ENCODE data around the gene STX7. TPM values are rescaled to one million over a fixed set of nuclear protein-coding genes. Genes with fewer than 3 reads are reported as not detected.

Gene STX7
- total RNA-seq, 1 donor, result 43.8 TPM

DNA sequence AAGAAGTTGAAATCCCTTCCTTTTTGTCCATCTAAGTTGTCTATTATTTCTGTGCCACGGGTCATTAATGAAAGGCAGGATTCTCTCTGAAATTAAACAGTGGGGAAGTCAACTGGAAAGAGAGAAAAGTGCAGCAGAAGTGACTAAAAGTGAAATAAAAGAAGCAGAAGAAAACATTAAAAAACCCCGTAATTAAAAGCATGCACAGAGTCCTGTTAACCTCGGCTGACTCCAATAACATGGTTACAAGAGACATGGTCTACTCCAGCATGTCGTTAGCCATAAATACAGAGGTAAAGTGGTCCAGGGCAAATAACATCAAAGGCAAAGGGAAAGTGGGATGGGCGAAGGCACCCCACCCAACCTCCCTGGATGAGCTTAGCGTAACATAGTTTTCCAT is 98.6 kb downstream of the STX7 start:
- Histone ChIP-seq H3K36me3 (ENCODE audit: insufficient read depth, low read length) (no peaks in the 10 kb centered on the region), H4K20me1 (ENCODE audit: insufficient read depth, low read length) (no peaks in the 10 kb centered on the region), H3K27ac (ENCODE audit: low read depth, low read length) (peak overlapping the region; percentile 46), H3K27me3 (ENCODE audit: insufficient read depth, low read length) (no peaks in the 10 kb centered on the region), H3K4me2 (ENCODE audit: insufficient read depth, low read length) (no peak overlapping the region), H3K9me3 (ENCODE audit: low read depth, low read length) (no peaks in the 10 kb centered on the region), H3K79me2 (ENCODE audit: insufficient read depth, low read length) (no peaks in the 10 kb centered on the region), H3K4me3 (ENCODE audit: insufficient read depth, low read length) (no peak overlapping the region), H3K4me1 (ENCODE audit: insufficient read depth, low read length) (peaks cover 27% of the 10 kb centered on the region), H2AFZ (ENCODE audit: low read length) (peak overlapping the region; percentile 13)
- DNase-seq (ENCODE audit: insufficient read length, low spot score, missing footprints), result no peak
- TF ChIP-seq, protein P1, sequence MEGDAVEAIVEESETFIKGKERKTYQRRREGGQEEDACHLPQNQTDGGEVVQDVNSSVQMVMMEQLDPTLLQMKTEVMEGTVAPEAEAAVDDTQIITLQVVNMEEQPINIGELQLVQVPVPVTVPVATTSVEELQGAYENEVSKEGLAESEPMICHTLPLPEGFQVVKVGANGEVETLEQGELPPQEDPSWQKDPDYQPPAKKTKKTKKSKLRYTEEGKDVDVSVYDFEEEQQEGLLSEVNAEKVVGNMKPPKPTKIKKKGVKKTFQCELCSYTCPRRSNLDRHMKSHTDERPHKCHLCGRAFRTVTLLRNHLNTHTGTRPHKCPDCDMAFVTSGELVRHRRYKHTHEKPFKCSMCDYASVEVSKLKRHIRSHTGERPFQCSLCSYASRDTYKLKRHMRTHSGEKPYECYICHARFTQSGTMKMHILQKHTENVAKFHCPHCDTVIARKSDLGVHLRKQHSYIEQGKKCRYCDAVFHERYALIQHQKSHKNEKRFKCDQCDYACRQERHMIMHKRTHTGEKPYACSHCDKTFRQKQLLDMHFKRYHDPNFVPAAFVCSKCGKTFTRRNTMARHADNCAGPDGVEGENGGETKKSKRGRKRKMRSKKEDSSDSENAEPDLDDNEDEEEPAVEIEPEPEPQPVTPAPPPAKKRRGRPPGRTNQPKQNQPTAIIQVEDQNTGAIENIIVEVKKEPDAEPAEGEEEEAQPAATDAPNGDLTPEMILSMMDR (IDR thresholded peaks at IDR 0.05; ENCODE audit: extremely low read depth, low read depth, low read length), result no peak

DNA sequence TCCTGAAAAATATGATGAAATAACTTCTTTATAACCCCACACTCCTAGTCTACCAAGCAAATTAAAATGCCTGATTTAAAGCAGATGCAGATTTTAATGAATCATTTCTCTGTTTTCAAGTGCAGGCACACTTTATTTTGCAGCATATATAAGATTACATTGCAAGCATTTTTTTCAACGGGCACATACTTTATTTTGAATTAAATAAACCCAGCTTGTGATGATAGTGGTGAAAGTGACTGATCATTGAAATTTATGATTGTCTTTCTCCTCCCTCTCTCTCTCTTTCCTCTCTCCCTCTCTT is 99.5 kb downstream of the STX7 start:
- peak overlapping the region; percentile 42 for H3K4me2 ChIP-seq (ENCODE audit: insufficient read depth, low read length)
- DNase-seq (ENCODE audit: insufficient read length, low spot score, missing footprints), result no peak
- H3K27me3 ChIP-seq (ENCODE audit: insufficient read depth, low read length), result no peaks in the 10 kb centered on the region
- no peaks in the 10 kb centered on the region for H4K20me1 ChIP-seq (ENCODE audit: insufficient read depth, low read length)
- H3K79me2 ChIP-seq (ENCODE audit: insufficient read depth, low read length), result no peaks in the 10 kb centered on the region
- H3K9me3 ChIP-seq (ENCODE audit: low read depth, low read length), result no peaks in the 10 kb centered on the region
- H2AFZ ChIP-seq (ENCODE audit: low read length), result no peak overlapping the region
- H3K36me3 ChIP-seq (ENCODE audit: insufficient read depth, low read length), result no peaks in the 10 kb centered on the region
- H3K27ac ChIP-seq (ENCODE audit: low read depth, low read length), result peak overlapping the region; percentile 54
- H3K4me1 ChIP-seq (ENCODE audit: insufficient read depth, low read length), result peaks cover 27% of the 10 kb centered on the region
- TF ChIP-seq, protein P1 (IDR thresholded peaks at IDR 0.05; ENCODE audit: extremely low read depth, low read depth, low read length), result no peak
- H3K4me3 ChIP-seq (ENCODE audit: insufficient read depth, low read length), result no peak overlapping the region

DNA sequence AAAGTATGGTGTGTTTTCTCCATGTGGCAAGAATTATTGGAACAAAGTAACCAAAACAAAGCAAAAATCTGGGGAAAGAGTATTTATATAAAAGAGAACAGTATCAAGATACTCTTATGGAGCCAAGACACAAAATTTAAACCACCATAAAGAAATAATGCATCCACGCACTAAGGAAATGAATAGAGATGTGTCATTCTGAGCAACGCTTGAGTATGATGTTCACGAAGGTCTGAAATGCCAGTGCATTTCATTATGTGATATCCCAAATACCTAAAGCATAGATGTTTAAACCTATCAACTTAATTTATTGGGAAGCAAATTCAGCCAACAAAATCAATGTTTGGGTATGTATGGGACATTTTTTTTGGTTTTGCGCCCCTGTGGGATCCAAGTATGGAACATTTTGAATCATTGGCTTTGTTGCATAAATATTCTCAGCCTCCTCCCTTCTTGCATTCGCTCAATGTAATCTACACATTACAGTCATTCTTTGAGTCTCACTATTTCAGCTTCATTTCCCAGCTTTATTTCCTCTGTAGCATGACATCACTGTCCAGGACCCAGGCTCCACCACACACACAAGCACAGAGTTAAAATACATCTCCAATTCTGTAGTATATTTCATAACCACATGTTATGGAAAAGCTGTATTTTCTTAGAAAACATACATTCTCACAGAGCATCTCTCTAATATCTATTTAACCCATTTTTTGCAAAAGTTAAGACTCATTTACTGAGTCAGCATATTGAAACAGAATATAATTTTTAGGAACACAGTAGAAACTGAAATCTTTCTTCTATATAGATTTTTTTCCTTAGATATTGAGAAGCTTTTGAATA is 100.0 kb downstream of the STX7 start:
- Histone ChIP-seq H2AFZ (ENCODE audit: low read length) (no peak overlapping the region), H3K9me3 (ENCODE audit: low read depth, low read length) (no peaks in the 10 kb centered on the region), H3K27ac (ENCODE audit: low read depth, low read length) (peak overlapping the region; percentile 54), H4K20me1 (ENCODE audit: insufficient read depth, low read length) (no peaks in the 10 kb centered on the region), H3K27me3 (ENCODE audit: insufficient read depth, low read length) (no peaks in the 10 kb centered on the region), H3K79me2 (ENCODE audit: insufficient read depth, low read length) (no peaks in the 10 kb centered on the region), H3K4me2 (ENCODE audit: insufficient read depth, low read length) (peak overlapping the region; percentile 42), H3K4me3 (ENCODE audit: insufficient read depth, low read length) (peak overlapping the region; percentile 14), H3K36me3 (ENCODE audit: insufficient read depth, low read length) (no peaks in the 10 kb centered on the region), H3K4me1 (ENCODE audit: insufficient read depth, low read length) (peaks cover 27% of the 10 kb centered on the region)
- TF ChIP-seq, protein P1 (IDR thresholded peaks at IDR 0.05; ENCODE audit: extremely low read depth, low read depth, low read length), result no peak
- DNase-seq (ENCODE audit: insufficient read length, low spot score, missing footprints), result peak; percentile 44

DNA sequence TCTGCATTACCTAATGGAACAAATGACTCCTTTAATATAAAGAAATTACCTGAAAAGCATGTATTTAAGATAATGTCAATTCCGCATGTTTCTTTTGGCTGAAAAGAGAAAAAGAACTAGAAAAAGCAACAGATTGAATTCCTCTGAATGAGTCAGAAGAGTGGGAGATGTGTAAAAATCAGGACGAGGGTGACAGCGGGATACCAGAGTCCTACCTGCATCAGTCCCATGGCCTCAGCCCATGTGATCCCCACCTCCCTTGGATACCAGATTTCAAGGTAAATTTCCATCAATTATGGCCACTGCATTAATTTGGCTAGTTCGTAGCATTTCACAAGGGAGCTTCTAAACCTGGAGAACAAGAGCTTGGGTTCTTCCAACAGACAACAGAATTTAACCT is 101.6 kb downstream of the STX7 start:
- no peaks in the 10 kb centered on the region for H3K79me2 ChIP-seq (ENCODE audit: insufficient read depth, low read length)
- no peak overlapping the region for H3K27ac ChIP-seq (ENCODE audit: low read depth, low read length)
- no peaks in the 10 kb centered on the region for H3K36me3 ChIP-seq (ENCODE audit: insufficient read depth, low read length)
- H4K20me1 ChIP-seq (ENCODE audit: insufficient read depth, low read length), result no peaks in the 10 kb centered on the region
- no peak for DNase-seq (ENCODE audit: insufficient read length, low spot score, missing footprints)
- TF ChIP-seq, protein P1 (IDR thresholded peaks at IDR 0.05; ENCODE audit: extremely low read depth, low read depth, low read length), result no peak
- H3K4me3 ChIP-seq (ENCODE audit: insufficient read depth, low read length), result no peak overlapping the region
- H3K4me1 ChIP-seq (ENCODE audit: insufficient read depth, low read length), result peaks cover 27% of the 10 kb centered on the region
- H3K4me2 ChIP-seq (ENCODE audit: insufficient read depth, low read length), result no peak overlapping the region
- H3K27me3 ChIP-seq (ENCODE audit: insufficient read depth, low read length), result no peaks in the 10 kb centered on the region
- H2AFZ ChIP-seq (ENCODE audit: low read length), result no peak overlapping the region
- H3K9me3 ChIP-seq (ENCODE audit: low read depth, low read length), result no peaks in the 10 kb centered on the region

Measured in osteoblast (primary cell).